H1 (cell line): ENCODE measurements around the gene BTG3. TPM values are rescaled to one million over a fixed set of nuclear protein-coding genes. Genes with fewer than 3 reads are reported as not detected.
A peak's percentile ranks its signal among the peaks of the same experiment; 100 is the strongest.

Experiments
- CTCF ChIA-PET: fragments of 300-600 bp; sonication (Branson Sonifier 250); formaldehyde crosslinking; loops from one replicate; lab custom pipeline; 2021; ENCODE audit not compliant: partially characterized antibody; lab: Charles Lee
- POLR2A ChIA-PET: fragments of 300-600 bp; sonication (Branson Sonifier 250); formaldehyde crosslinking; loops from one replicate; lab custom pipeline; 2021; ENCODE audit warnings: inconsistent platforms; ENCODE audit not compliant: partially characterized antibody; lab: Charles Lee
- DNase-seq, 2 experiments: peaks; one replicate each; pipeline versions ENCODE4 v3.0.0 to v3.0.0-alpha.2; 2010 to 2022; ENCODE audit warnings: low spot score in 2 of 2, low read depth in 1 of 2, mixed read lengths in 1 of 2
- FAIRE-seq: peaks from 2 replicates; lab custom pipeline; 2011; peaks lifted over from hg19 to GRCh38; lab: Jason Lieb, UNC
- H2AFZ ChIP-seq: 2 replicates; pipeline ENCODE4 v1.8.1; 2012; ENCODE audit warnings: low read length, inconsistent platforms
- H2AK5ac ChIP-seq: 2 replicates; pipeline ENCODE4 v1.6.1; 2013; ENCODE audit warnings: low read depth, low read length
- H2BK120ac ChIP-seq: replicated peaks from 2 replicates; pipeline ENCODE3; 2013; ENCODE audit warnings: low read depth, low read length, inconsistent platforms
- H2BK12ac ChIP-seq: 2 replicates; pipeline ENCODE4 v1.6.1; 2013; ENCODE audit warnings: low read depth, low read length
- H2BK15ac ChIP-seq: 2 replicates; pipeline ENCODE4 v1.6.1; 2013; ENCODE audit warnings: low read length
- H2BK20ac ChIP-seq: 2 replicates; pipeline ENCODE4 v1.6.1; 2013; ENCODE audit warnings: low read length
- H2BK5ac ChIP-seq: 2 replicates; pipeline ENCODE4 v1.6.1; 2013; ENCODE audit warnings: low read depth, low read length
- H3K14ac ChIP-seq: 2 replicates; pipeline ENCODE4 v1.6.1; 2013; ENCODE audit warnings: inconsistent platforms; ENCODE audit not compliant: insufficient read length
- H3K18ac ChIP-seq: 2 replicates; pipeline ENCODE4 v1.6.1; 2013; ENCODE audit warnings: low read length; ENCODE audit errors: extremely low read depth
- H3K23ac ChIP-seq: 2 replicates; pipeline ENCODE4 v1.6.1; 2013; ENCODE audit warnings: inconsistent platforms; ENCODE audit not compliant: insufficient read length
- H3K23me2 ChIP-seq: 2 replicates; pipeline ENCODE4 v1.6.1; 2013; ENCODE audit warnings: low read depth, low read length
- H3K27ac ChIP-seq: 2 replicates; pipeline ENCODE4 v1.6.1; 2011; ENCODE audit warnings: low read depth, low read length, inconsistent platforms
- H3K27me3 ChIP-seq, 4 experiments: replicated peaks in 1 of 4; 1 replicate in 1 of 4; 2 replicates in 3 of 4; pipeline versions ENCODE4 v1.6.1 to v1.8.1; 2011 to 2013; ENCODE audit warnings: low read length in 3 of 4, mild to moderate bottlenecking in 3 of 4, inconsistent platforms in 2 of 4, mixed read lengths in 2 of 4, moderate library complexity in 1 of 4; ENCODE audit not compliant: control insufficient read depth in 3 of 4, insufficient read depth in 3 of 4; ENCODE audit errors: extremely low read depth in 1 of 4
- H3K36me3 ChIP-seq, 4 experiments: 2 replicates each; pipeline versions ENCODE4 v1.6.1 to v1.8.1; 2011 to 2013; ENCODE audit warnings: mild to moderate bottlenecking in 4 of 4, low read length in 3 of 4, moderate library complexity in 2 of 4, control low read depth in 1 of 4, inconsistent platforms in 1 of 4; ENCODE audit not compliant: insufficient read depth in 4 of 4, control insufficient read depth in 2 of 4
- H3K4ac ChIP-seq: replicated peaks from 2 replicates; pipeline ENCODE3; 2013; ENCODE audit warnings: low read length, low read depth, mixed read lengths, inconsistent platforms; ENCODE audit not compliant: insufficient read length
- H3K4me1 ChIP-seq, 4 experiments: replicated peaks in 1 of 4; 1 replicate in 1 of 4; 2 replicates in 3 of 4; pipeline versions ENCODE4 v1.6.1 to v1.8.1; 2011 to 2013; ENCODE audit warnings: low read length in 3 of 4, inconsistent platforms in 2 of 4, mixed read lengths in 1 of 4; ENCODE audit not compliant: insufficient read depth in 4 of 4, control insufficient read depth in 3 of 4
- H3K4me2 ChIP-seq, 2 experiments: 2 replicates each; pipeline versions ENCODE4 v1.6.1 to v1.8.1; 2011 to 2013; ENCODE audit warnings: low read depth in 2 of 2, low read length in 2 of 2, control low read depth in 1 of 2, inconsistent platforms in 1 of 2, mild to moderate bottlenecking in 1 of 2; ENCODE audit not compliant: insufficient read depth in 1 of 2
- H3K4me3 ChIP-seq, 4 experiments: fragments of 200-600, 300-600 bp in 1 of 4; sonication (generic), shearing (Covaris generic), sonication (Bioruptor Twin) in 1 of 4; 2 replicates each; pipeline versions ENCODE4 v1.5.1 to v1.8.1; 2011 to 2016; ENCODE audit warnings: low read length in 4 of 4, low read depth in 3 of 4, control low read depth in 2 of 4, inconsistent platforms in 2 of 4, mild to moderate bottlenecking in 2 of 4, mixed read lengths in 1 of 4, moderate library complexity in 1 of 4; ENCODE audit not compliant: insufficient read depth in 2 of 4; ENCODE audit errors: extremely low read depth in 1 of 4
- H3K56ac ChIP-seq: replicated peaks from 2 replicates; pipeline ENCODE3; 2013; ENCODE audit warnings: low read depth, mild to moderate bottlenecking, mixed read lengths, low read length, inconsistent platforms; ENCODE audit not compliant: insufficient read length
- H3K79me1 ChIP-seq: 2 replicates; pipeline ENCODE4 v1.6.1; 2013; ENCODE audit warnings: low read depth, low read length, control low read depth
- H3K79me2 ChIP-seq, 2 experiments: 2 replicates each; pipeline versions ENCODE4 v1.6.1 to v1.8.1; 2012 to 2013; ENCODE audit warnings: low read length in 2 of 2, mild to moderate bottlenecking in 2 of 2, inconsistent platforms in 1 of 2; ENCODE audit not compliant: insufficient read depth in 2 of 2, control insufficient read depth in 1 of 2
- H3K9ac ChIP-seq, 4 experiments: replicated peaks in 1 of 4; 1 replicate in 1 of 4; 2 replicates in 3 of 4; pipeline versions ENCODE4 v1.6.1 to v1.8.1; 2011 to 2013; ENCODE audit warnings: low read depth in 3 of 4, low read length in 3 of 4, control low read depth in 2 of 4, mild to moderate bottlenecking in 2 of 4, moderate library complexity in 2 of 4, inconsistent platforms in 1 of 4; ENCODE audit errors: extremely low read depth in 1 of 4
- H3K9me3 ChIP-seq, 2 experiments: 2 replicates each; pipeline versions ENCODE4 v1.6.1 to v1.8.1; 2012 to 2013; ENCODE audit warnings: mild to moderate bottlenecking in 2 of 2, moderate library complexity in 2 of 2, control low read depth in 1 of 2, inconsistent platforms in 1 of 2, low read depth in 1 of 2, low read length in 1 of 2, mixed read lengths in 1 of 2; ENCODE audit not compliant: insufficient read depth in 2 of 2
- H4K20me1 ChIP-seq, 2 experiments: replicated peaks in 1 of 2; 2 replicates each; pipeline versions ENCODE3 to v1.8.1; 2011 to 2013; ENCODE audit warnings: inconsistent platforms in 2 of 2, low read length in 2 of 2, mild to moderate bottlenecking in 1 of 2; ENCODE audit not compliant: insufficient read depth in 2 of 2, control insufficient read depth in 1 of 2
- H4K5ac ChIP-seq: 2 replicates; pipeline ENCODE4 v1.6.1; 2013; ENCODE audit warnings: low read length, low read depth, mixed read lengths, inconsistent platforms; ENCODE audit not compliant: insufficient read length
- H4K8ac ChIP-seq: 2 replicates; pipeline ENCODE4 v1.8.0; 2013; ENCODE audit warnings: mild to moderate bottlenecking, moderate library complexity, low read length, inconsistent platforms; ENCODE audit not compliant: insufficient read depth; ENCODE audit errors: extremely low read depth
- H4K91ac ChIP-seq: replicated peaks from 2 replicates; pipeline ENCODE3; 2013; ENCODE audit warnings: low read length, mixed read lengths, inconsistent platforms; ENCODE audit not compliant: insufficient read length
- ASH2L ChIP-seq: fragments of 200-600, 300-600 bp; sonication (generic); IDR thresholded peaks from one replicate; pipeline ENCODE4 v1.7.1; 2017; ENCODE audit warnings: low read length
- CBX5 ChIP-seq: fragments of 300-800, 300-1000 bp; sonication (generic); IDR thresholded peaks from 2 replicates; pipeline ENCODE4 v1.7.1; 2016; ENCODE audit warnings: antibody characterized with exemption, low read length, low read depth
- RAD21 ChIP-seq, 2 experiments: IDR thresholded peaks in 1 of 2; conservative IDR thresholded peaks in 1 of 2; 2 replicates each; pipeline ENCODE4 v1.6.1; 2011; ENCODE audit warnings: low read depth in 2 of 2, low read length in 2 of 2, improper control_type of control experiment in 1 of 2, inconsistent platforms in 1 of 2, mild to moderate bottlenecking in 1 of 2, moderate library complexity in 1 of 2
- SP4 ChIP-seq: IDR thresholded peaks from 2 replicates; pipeline ENCODE4 v1.6.1; 2012; ENCODE audit warnings: low read length, inconsistent platforms
- TAF1 ChIP-seq: IDR thresholded peaks from 2 replicates; pipeline ENCODE4 v1.6.1; 2011; ENCODE audit warnings: mild to moderate bottlenecking, low read depth, low read length
- WGBS, 2 experiments: shearing (Covaris generic) in 1 of 2; methylation state at CpG; one replicate each; pipeline versions ENCODE4 v1.1.6 to v1.1.7; 2013 to 2015; ENCODE audit warnings: low lambda C conversion rate in 2 of 2, mixed read lengths in 2 of 2, inconsistent platforms in 1 of 2, low coverage in 1 of 2, missing lambda C conversion rate in 1 of 2; ENCODE audit not compliant: insufficient replicate concordance in 2 of 2, insufficient coverage in 1 of 2, insufficient read length in 1 of 2; ENCODE audit errors: extremely low coverage in 1 of 2, missing lambda C conversion rate in 1 of 2; 5-methylcytosine and 5-hydroxymethylcytosine counted together
- polyA plus RNA-seq, 7 experiments: library from polyadenylated mRNA; depleted of rRNA in 3 of 7; stranded (reverse) in 5 of 7; unstranded in 2 of 7; fragments of >200 nt in 5 of 7; fragments of 200-250 nt in 2 of 7; gene quantifications; 1 replicate in 5 of 7; 2 replicates in 1 of 7; 4 replicates in 1 of 7; pipeline versions ENCODE4 v1.2.1 to v1.2.3, GENCODE V29; 2011 to 2013; ENCODE audit warnings: missing spikeins in 2 of 7, mixed read lengths in 2 of 7
- total RNA-seq: library from RNA; stranded (reverse); fragmentation: NEBNext Ultra II Directional; extraction: Animal tissue kit (Norgen Biotek cat#: 25700); gene quantifications from 2 replicates; pipeline ENCODE4 v1.2.1, GENCODE V29; 2021
- TF ChIP-seq, protein P1 (sequence below), 3 experiments: IDR thresholded peaks; 1 replicate in 2 of 3; 2 replicates in 1 of 3; pipeline versions ENCODE4 v1.5.1 to v1.6.1; 2011; ENCODE audit warnings: low read length in 3 of 3, mild to moderate bottlenecking in 3 of 3, inconsistent platforms in 2 of 3, low read depth in 1 of 3, moderate library complexity in 1 of 3; ENCODE audit not compliant: insufficient read depth in 1 of 3; ENCODE audit errors: control extremely low read depth in 1 of 3

Gene BTG3
- total and polyA plus RNA-seq, 2 of the 8 experiments (the other 6 are each of a cell fraction or from before 2014, with no cell fraction given), result 13.6 to 25.9 TPM

GRCh38 chr21:17585875-17586450 is 26.7 kb downstream of the BTG3 start:
- Histone ChIP-seq H3K14ac (no peak overlapping the region), H2BK120ac (no peak overlapping the region), H3K36me3 (no peaks in the 10 kb centered on the region), H3K27me3 (no peaks in the 10 kb centered on the region), H2BK12ac (no peak overlapping the region), H3K27ac (no peak overlapping the region), H3K4ac (no peak overlapping the region), H2AK5ac (no peak overlapping the region), H3K9me3 (no peaks in the 10 kb centered on the region), H3K23me2 (no peaks in the 10 kb centered on the region), H3K4me1 (no peaks in the 10 kb centered on the region), H4K8ac (no peak overlapping the region), H3K4me3 (no peak overlapping the region), H3K4me2 (no peak overlapping the region), H3K79me2 (no peaks in the 10 kb centered on the region), H2BK15ac (no peak overlapping the region), H3K56ac (no peak overlapping the region), H3K9ac (no peak overlapping the region), H2BK5ac (no peak overlapping the region), H4K91ac (no peak overlapping the region), H4K5ac (no peak overlapping the region), H2AFZ (no peak overlapping the region), H3K79me1 (no peaks in the 10 kb centered on the region), H4K20me1 (no peaks in the 10 kb centered on the region), H3K18ac (no peak overlapping the region), H2BK20ac (no peak overlapping the region), H3K23ac (no peak overlapping the region)
- POLR2A ChIA-PET, result interaction anchor here (1.4 kb wide), 1 partner anchor 199 kb away, joined by 5 read pairs; no protein-coding TSS in a partner anchor
- DNase-seq (no peak), FAIRE-seq (no peak)
- CTCF ChIA-PET, result interaction anchor here (0.5 to 3.0 kb wide), 25 partner anchors 9 to 221 kb away, joined by 3 to 30 read pairs (median 3); no protein-coding TSS in a partner anchor
- WGBS, 2 experiments, result 57% methylated on average over 3 of the region's 3 CpGs; no CpG with 5 or more reads in 1 of the 2 experiments
- TF ChIP-seq, protein P1, sequence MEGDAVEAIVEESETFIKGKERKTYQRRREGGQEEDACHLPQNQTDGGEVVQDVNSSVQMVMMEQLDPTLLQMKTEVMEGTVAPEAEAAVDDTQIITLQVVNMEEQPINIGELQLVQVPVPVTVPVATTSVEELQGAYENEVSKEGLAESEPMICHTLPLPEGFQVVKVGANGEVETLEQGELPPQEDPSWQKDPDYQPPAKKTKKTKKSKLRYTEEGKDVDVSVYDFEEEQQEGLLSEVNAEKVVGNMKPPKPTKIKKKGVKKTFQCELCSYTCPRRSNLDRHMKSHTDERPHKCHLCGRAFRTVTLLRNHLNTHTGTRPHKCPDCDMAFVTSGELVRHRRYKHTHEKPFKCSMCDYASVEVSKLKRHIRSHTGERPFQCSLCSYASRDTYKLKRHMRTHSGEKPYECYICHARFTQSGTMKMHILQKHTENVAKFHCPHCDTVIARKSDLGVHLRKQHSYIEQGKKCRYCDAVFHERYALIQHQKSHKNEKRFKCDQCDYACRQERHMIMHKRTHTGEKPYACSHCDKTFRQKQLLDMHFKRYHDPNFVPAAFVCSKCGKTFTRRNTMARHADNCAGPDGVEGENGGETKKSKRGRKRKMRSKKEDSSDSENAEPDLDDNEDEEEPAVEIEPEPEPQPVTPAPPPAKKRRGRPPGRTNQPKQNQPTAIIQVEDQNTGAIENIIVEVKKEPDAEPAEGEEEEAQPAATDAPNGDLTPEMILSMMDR (IDR thresholded peaks at IDR 0.05; ENCODE audit: control extremely low read depth in 1 of 3, insufficient read depth in 1 of 3, low read depth in 1 of 3, low read length in 3 of 3), result peak in 1 of 3 experiments; percentile 42; a peak in 2 of 4 replicates
- TF ChIP-seq ASH2L (no peak), RAD21 (IDR thresholded peaks at IDR 0.05 in 1 of 2, conservative IDR thresholded peaks at IDR 0.05 in 1 of 2; ENCODE audit: low read depth in 2 of 2, low read length in 2 of 2) (peak; percentile 44 to 49; a peak in 3 of 4 replicates), TAF1 (no peak), CBX5 (no peak), SP4 (no peak)
